HG03378 (cell line): ENCODE data around the gene IMPDH2.

Experiments
- ATAC-seq: cut with Tn5 transposase; IDR thresholded peaks from one replicate; pipeline ENCODE4 v1.9.1; 2021; ENCODE audit warnings: mild to moderate bottlenecking, moderate library complexity; ENCODE audit not compliant: unreplicated experiment

IMPDH2 gene

DNA sequence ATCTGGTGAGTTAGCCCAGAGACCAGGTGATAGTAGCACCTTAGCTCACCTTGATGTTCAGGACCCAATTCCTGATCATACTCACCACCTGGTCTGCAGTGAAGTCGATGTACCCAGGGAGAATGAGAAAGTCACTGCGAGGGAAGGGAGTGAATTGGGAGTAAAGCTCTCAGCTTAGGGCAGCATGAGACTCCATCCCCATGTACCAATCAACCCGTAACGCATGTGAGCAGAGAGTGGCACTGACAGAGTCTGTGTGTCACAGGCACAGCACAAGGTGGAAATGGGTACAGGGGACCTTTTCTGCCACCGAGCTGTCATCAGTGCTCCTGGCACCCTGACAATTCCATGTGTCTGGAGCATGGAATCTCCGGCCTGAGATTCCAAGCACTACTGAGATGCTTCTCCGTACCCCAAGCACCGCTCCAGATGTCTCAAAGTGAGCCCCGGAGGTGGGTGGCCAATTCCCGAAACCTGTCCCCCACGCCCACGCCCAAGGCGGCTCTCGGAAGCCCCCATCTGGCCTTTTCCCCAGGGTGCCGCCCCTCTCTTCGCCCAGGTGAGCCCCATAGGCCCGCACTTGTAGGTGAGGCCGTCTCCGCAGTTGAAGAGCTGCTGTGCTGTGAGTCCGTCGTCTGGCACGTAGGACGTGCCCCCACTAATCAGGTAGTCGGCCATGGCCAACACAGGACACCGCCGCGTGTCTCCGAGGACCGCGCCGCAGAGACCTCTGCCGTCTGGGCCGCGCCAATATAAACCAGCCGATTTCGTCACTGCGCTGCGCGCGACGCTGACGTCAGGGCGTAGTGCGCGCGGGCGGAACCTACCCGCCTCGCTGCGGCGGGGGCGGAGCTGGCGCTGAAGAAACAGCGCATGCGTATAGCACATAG is at the start of gene IMPDH2:
Gene IMPDH2, minus strand, starts transcription at position 726 of the 890 bp plus-strand sequence. Its CDS starts 48 bp downstream, at position 678.
- peak; percentile 70 for ATAC-seq

DNA sequence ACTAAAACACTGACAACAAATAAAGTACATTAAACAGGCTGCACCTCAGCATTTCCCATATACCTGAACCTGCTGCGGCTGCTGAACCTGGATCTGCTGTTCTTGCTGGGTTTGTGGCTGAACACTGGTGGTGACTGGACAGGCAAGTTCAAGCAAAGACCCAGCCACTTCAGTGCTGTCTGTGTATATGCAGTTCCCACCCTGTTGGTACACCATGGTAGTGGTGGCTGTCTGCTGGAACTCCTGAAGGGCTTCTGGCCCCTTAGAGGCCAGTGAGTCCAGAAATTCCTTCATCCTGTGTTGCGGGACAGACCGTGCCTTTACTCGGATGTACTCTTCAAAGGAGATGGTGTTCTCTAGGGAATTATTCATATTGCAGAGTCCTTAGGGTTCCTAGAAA is 47.4 kb upstream of the IMPDH2 start:
- ATAC-seq = no peak

DNA sequence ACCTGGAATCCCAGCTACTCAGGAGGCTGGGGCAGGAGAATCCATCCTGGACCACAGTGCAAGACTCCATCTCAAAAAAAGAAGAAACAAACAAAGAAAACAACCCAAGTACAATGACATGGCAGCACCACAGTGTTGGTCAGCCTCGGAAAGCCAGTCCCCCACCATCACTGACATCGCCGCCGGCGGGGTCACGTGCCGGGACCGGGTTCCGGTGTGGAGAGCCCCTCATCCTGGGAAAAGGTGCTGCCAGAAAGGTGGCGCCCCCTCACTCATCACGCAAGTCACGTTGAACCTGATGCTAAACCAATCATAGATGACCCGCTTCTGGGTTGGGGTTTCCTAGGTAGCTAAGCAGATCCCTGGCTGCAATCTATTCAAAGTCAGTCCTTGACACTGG is 46.9 kb upstream of the IMPDH2 start:
- no peak for ATAC-seq

DNA sequence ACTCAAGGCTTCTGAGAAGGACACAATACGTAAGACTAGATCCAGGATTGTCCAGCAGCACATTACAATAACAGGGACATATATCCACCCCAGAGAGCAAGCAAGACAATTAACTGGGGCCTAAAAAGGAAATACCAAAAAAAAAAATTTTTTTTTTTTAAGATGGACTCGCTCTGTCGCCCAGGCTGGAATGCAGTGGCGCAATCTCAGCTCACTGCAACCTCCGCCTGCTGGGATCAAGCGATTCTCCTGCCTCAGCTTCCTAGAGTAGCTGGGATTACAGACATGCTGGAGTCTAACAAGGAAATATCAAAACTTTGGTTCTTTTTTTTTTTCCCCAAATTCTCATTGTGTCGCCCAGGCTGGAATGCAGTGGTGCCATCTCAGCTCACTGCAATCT is 28.8 kb upstream of the IMPDH2 start:
- no peak for ATAC-seq

DNA sequence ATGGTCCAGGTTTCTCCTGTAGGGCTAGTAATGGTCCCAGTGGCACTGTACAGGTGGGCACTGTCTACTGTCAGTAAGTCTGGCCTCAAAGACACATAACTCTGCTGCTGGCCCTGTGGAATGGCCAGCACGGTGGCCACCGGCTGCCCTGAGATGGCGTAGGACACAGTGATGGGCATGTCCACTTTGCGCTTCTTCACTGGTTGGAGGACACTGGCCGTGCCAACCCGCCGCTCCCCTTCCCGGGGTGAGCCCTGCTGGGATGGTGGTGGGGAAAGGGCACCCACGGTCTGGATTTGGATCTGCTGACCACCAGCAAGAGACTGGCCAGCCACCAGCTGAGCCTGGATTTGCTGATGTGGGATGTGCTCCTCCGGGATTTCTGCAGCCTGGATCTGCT is 28.1 kb upstream of the IMPDH2 start:
- no peak for ATAC-seq

DNA sequence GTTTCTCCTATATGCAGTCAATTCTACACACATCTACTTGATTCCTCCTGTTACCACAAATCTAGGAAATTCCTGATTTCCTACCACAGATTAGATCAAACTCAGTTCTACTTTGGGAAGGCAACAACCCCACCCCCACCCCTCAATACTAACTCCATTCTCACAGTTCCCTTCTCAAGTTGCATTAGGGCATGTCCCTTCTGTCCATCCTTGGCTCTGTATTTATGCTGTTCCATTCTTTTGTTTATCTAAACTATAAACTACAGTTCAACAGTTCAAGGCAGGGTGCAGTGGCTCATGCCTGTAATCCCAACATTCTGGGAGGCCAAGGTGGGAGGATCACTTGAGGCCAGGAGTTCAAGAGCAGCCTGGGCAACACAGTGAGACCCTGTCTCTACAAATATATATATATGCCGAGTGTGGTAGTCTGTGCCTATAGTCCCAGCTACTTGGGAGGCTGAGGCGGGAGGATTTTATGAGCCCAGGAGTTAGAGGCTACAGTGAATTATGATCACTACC is 25.2 kb upstream of the IMPDH2 start:
- no peak for ATAC-seq

DNA sequence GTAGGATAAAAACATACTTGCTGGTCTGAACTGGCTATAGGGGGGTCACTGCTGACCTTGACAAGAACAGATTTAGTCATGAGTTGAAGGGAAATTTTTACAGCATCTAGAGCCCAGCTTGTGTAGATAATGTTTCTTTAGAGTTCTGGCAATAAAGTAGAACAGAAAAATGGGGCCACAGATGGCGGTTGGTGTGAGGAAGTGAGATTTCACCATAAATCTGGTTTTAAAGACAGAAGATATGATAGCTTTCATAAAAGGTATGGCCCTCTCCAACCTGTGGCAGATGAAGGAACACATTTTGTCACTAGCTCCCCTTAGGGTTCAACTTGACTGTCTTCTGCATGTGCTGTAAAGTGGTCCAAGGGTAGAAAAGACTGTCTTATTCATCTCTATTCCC is 24.3 kb upstream of the IMPDH2 start:
- no peak for ATAC-seq

DNA sequence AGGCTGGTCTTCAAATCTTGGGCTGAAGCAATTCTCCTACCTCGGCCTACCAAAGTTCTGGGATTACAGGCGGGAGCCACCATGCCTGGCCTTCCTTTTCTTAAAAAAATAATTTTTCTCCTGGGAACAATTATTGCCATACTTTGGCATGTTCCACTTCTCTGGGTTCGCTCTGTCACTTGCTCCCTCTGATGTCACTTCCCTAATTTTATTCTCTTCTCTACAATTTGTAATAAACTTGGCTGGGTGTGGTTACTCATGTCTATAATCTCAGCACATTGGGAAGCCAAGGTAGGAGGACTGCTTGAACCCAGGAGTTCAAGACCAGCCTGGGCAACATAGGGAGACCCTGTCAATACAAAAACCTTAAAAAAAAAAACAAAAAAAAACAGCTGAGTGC is 6.1 kb upstream of the IMPDH2 start:
- no peak for ATAC-seq

DNA sequence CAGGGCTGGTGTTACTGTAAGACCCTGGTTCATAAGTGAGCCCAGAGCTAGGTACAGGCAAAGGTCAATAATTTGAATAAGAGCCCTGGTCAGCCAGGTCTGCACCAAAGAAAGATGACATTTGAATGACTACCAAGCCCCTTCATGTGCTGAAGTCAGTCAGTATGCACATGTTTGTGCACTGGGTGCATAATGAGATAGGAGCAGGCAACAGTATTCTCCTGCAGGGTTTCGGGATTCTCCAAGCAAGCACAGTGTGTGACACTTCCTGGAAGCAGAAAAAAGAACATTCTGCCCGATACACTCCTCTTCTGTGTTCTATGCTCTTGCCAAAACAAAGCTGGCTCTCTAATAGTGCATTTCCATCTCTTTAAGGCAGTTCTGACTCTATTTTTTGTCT is 5.5 kb upstream of the IMPDH2 start:
- no peak for ATAC-seq

DNA sequence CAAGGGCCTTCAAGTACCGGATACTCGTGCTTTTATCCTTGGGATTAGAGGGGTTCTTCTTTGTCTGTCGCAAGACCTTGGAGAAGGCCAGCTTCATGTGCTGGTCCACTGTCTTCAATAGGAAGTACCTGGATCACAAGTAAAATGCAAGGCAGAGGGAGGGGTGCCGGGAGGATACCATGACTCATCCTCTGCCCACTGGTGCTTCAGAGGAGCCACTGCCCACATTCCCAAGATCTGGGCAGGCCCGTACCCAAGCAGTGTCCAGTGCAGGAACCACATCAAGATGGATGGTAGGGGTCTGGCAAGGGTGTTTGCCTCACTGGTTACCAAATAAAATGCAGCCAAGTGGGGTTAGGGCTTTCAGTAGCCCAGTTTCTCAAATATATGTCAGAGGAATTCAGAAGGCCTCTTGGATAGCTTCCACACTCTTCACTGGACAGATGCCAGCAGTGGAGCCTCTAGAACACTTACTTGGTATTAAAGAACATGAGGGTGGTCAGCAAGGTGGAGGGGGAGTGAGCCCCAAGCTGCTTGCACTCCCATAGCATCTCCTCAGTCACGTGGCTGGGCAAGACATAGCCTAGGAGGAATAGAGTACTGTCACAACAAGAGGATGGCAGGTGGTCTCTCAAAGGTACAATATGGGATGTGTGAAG is 3.6 kb upstream of the IMPDH2 start:
- ATAC-seq = no peak

DNA sequence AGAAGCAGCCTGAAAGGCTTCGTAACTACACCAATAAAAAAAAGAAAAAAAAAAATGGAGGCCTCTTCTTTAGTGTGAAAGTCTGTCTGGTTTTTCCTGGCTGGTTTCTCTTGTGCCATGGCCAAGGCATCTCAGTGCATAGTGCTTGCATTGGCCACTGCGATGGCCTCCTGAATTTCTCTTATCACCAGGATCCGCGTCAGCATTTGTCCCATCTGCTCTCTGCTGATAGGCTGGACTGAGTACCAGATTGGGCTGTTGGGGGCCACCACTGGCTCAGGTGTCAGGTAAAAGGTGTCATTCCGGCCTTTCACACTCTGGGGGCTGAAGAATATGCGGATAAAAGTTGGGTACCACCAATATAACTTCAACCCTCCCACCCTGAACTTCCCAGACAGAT is 1.1 kb upstream of the IMPDH2 start:
- no peak for ATAC-seq

DNA sequence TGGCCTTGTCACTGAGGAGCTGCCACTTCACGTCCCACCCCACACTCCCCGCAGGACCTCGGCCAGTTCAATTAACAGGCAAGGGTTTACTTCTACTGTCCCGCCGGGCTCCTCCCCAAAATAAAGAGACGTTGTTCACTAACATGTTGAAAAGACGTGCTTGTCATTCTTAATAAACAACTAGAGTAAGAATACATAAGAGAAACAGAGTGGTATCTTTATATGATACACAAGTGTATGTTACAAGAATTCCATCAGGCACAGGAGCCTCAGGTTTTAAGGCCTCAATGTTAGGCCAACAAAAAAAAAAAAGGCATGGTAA is 326 bp upstream of the IMPDH2 start:
- ATAC-seq = no peak

DNA sequence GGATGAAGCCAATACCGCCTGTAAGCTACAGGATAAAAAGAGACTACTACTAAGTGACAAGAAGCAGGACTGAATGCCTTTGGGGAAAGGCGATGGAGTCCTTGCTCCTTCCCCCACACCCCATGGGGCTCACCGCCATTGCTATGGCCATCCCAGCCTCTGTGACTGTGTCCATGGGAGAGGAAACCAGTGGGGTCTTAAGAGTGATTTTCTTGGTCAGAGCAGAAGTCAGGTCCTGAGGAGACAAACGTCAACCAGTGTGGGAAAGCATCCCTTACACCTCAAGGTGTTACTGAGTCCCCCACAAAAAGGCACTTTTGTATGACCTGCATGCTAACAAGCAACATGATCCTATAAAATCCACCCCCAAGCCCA is 913 bp downstream of the IMPDH2 start:
- ATAC-seq = no peak

DNA sequence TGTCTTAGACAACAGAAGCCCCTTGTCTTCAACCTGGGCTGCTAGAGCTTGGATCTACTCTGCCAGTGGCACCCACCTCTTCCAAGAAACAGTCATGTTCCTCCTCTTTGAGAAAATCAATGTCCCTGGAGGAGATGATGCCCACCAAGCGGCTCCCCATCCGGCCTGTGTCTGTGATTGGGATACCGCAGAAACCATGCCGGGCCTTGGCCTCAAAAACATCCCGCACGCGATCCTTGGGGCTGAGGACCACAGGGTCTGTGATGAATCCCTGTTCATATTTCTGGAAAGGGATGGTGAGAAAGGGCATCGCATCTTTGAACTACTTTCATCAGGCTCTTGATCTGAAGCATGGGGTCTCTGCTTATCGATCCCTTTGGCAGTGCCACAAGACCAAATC is 1.6 kb downstream of the IMPDH2 start:
- no peak for ATAC-seq

DNA sequence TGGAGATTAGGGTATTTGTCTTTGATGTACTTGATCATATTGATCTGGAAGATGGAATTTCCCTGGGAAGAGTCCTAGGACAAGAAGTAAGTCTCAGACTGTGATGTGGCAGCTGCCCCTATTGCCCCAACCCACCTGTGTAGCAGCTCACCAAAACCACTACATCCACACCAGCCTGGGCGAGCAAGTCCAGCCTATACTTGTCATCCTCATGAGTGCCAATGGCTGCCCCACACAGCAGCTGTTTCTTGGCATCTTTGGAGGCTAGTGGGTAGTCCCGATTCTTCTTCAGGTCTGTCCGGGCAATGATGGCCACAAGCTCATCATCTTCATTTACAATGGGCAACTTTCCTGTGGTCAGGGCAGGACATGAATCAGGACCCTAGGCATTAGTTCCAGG is 2.7 kb downstream of the IMPDH2 start:
- ATAC-seq = no peak

DNA sequence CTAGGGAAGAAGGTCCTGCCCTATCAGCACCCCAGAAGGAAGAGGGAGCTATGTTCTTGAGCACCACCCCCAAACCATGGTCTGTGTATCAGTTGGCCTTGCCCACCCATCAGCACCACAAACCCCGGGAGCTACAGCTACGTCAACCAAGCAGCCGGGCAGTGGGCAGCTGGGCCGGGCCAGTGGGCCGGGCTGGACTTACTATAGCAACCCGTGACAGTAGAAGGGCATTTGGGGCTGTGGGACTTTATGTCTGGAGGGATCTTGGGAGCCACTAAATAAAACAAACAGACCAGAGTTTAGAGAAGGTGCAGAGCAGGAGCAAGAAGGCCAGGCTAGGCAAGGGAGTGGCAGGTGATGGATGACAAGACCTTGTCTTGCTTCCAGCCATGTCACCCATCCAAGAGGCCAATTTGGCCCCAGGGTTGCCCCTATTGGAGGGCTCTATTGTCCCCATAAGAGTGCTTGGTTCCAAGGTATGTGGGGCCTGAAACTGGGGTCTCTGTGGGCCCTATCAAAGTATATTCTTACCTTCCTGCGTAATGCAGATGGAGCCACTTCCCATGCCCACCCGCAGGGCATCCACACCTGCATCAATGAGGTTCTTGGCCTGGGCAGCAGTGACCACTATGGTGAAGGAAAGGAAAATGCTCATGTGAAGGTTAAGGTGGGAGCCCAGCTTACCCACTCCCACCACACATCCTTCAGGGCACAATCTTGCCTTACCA is 3.2 kb downstream of the IMPDH2 start:
- ATAC-seq = no peak

DNA sequence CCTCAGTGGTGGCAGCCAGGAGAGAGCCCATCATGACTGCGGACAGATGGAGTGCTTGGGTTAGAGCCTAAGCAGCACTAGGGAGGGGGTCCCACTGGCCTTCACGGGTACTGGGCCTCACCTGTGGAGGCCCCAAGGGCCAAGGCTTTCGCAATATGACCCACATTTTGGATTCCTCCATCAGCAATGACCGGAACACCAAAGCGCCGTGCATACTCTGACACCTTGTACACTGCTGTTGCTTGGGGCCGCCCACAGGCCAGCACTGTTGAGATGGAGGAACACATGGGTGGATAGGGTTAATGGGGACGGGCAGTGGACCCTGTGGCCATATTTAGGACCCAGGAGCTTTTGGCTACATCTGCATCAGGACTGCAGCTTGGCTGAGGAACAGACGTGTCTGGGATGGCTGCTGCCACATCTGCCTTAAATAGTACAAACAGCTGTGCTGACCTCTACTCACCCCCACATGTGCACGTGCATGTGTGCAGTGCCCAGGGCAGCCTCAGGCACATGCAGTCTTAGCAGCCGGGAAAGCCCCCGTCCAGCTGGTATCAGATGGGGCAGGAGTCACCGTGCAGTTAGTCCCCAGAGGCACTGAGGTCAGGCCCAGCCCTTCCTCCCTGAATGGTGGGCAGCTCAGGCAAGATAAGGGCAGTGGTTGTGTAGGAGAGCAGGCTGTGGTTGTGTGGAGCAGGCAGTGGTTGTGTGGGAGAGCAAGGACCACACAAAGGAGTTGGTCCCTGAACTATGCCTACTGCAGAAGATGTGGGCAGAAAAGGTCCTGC is 4.0 kb downstream of the IMPDH2 start:
- no peak for ATAC-seq

DNA sequence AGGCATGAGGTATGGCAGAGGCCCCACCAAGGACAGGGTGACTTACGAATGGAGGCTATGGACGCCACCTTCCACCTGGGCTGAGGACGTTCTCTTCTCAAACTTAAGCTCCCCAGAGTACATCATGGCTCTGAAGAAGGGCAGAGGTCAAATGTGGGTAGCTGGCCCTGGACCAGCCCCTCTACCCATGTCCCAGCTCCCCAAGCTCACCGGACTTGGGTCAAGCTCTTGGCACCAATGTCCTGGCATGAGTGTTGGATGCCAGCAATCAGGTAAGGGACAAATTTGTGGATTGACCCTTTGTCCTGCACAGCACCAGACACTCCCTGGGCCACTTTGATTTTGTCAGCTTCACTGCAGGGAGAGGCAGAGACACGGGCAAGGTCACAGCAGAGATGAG is 4.7 kb downstream of the IMPDH2 start:
- ATAC-seq = no peak

DNA sequence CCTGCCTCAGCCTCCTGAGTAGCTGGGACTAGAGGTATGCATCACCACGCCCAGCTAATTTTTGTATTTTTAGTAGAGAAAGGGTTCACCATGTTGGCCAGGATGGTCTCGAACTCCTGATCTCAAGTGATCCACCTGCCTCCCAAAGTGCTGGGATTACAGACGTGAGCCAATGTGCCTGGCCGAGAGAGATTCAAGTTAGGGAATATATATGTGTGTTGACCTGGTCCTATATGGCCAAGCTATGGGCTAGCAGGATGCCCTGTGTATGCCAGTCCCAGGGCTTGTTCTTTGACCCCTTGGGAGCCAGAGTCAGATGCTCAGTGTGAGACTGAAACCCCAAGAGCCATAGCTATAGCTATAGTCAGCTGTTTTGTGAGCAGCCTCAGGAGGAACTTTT is 5.4 kb downstream of the IMPDH2 start:
- no peak for ATAC-seq

DNA sequence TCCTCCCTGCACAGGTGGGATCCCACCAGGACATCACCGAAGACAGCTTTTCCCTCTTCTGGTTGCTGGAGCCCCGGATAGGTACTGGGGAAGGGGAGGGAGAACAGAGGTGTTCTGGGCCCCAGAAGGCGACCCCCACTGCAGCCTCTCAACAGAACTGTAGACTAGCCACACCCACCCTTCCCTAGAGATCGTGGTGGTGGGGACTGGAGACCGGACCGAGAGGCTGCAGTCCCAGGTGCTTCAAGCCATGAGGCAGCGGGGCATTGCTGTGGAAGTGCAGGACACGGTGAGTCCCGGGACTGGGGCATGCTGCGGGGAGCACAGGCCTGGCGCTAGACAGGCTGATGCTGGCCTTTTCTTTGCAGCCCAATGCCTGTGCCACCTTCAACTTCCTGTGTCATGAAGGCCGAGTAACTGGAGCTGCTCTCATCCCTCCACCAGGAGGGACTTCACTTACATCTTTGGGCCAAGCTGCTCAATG is 6.5 kb downstream of the IMPDH2 start:
- ATAC-seq = no peak
